HCT116 (cell line): Measurements from ENCODE around the gene GLT6D1. TPM values are rescaled to one million over a fixed set of nuclear protein-coding genes. Genes with fewer than 3 reads are reported as not detected.

Experiments
- ATAC-seq: fragments of 200-7000 bp; cut with Tn5 transposase; 2 replicates; pipeline ENCODE4 v1.9.1; 2020; ENCODE audit warnings: mild to moderate bottlenecking, moderate library complexity
- BruUV-seq: library from RNA; stranded (reverse); fragments of 400-500 nt; replicated peaks from 2 replicates; lab custom pipeline; 2021; lab: Mats Ljungman, UMichigan
- CTCF ChIA-PET: fragments of 300-600 bp; sonication (Branson Sonifier 250); formaldehyde crosslinking; loops from one replicate; lab custom pipeline; 2021; ENCODE audit warnings: antibody characterized with exemption; lab: Charles Lee
- POLR2A ChIA-PET: fragments of 300-600, 350-600 bp; sonication (Branson Sonifier 250); formaldehyde crosslinking; loops from one replicate; lab custom pipeline; 2021; ENCODE audit warnings: antibody characterized with exemption; lab: Charles Lee
- RAD21 ChIA-PET, 2 experiments: fragments of 300-600 bp; sonication (Branson Sonifier 250); formaldehyde crosslinking; loops; one replicate each; lab custom pipeline; 2023; ENCODE audit warnings: low total read pairs in 2 of 2; ENCODE audit not compliant: uncharacterized antibody in 2 of 2, unreplicated experiment in 2 of 2, low non-redundant PET in 1 of 2; lab: Charles Lee
- DNase-seq: peaks from one replicate; pipeline ENCODE4 v3.0.0-alpha.2; 2010; ENCODE audit warnings: low read depth, low spot score
- H2AFZ ChIP-seq: fragments of 200-600 bp; shearing (Covaris generic), sonication (generic); 2 replicates; pipeline ENCODE4 v1.6.1; 2017; ENCODE audit warnings: low read depth, mixed run types, mixed read lengths, antibody characterized with exemption, low read length; ENCODE audit not compliant: poor library complexity, severe bottlenecking
- H3K27ac ChIP-seq: 2 replicates; pipeline ENCODE4 v1.5.1; 2012; ENCODE audit warnings: low read depth, low read length
- H3K27me3 ChIP-seq: fragments of 200-600 bp; sonication (generic); 2 replicates; pipeline ENCODE4 v1.6.1; 2016; ENCODE audit warnings: mixed run types, low read length, mixed read lengths; ENCODE audit not compliant: insufficient read depth
- H3K36me3 ChIP-seq, 2 experiments: fragments of 200-500 bp in 1 of 2; fragments of 200-600 bp in 1 of 2; sonication (Bioruptor generic) in 1 of 2; sonication (generic) in 1 of 2; 2 replicates each; pipeline versions ENCODE4 v1.5.1 to v1.6.1; 2014 to 2016; ENCODE audit warnings: low read length in 2 of 2, inconsistent platforms in 1 of 2, mixed read lengths in 1 of 2, mixed run types in 1 of 2; ENCODE audit not compliant: insufficient read depth in 2 of 2, control insufficient read depth in 1 of 2
- H3K4me1 ChIP-seq, 2 experiments: fragments of 200-600 bp in 1 of 2; sonication (generic) in 1 of 2; 2 replicates each; pipeline versions ENCODE4 v1.5.1 to v1.6.1; 2012 to 2017; ENCODE audit warnings: low read length in 2 of 2, inconsistent platforms in 1 of 2, mild to moderate bottlenecking in 1 of 2, mixed read lengths in 1 of 2, mixed run types in 1 of 2, moderate library complexity in 1 of 2; ENCODE audit not compliant: insufficient read depth in 2 of 2, control insufficient read depth in 1 of 2
- H3K4me2 ChIP-seq: fragments of 200-600 bp; sonication (generic); 2 replicates; pipeline ENCODE4 v1.6.1; 2017; ENCODE audit warnings: mixed run types, low read length, mixed read lengths
- H3K4me3 ChIP-seq, 2 experiments: fragments of 200-600 bp in 1 of 2; sonication (generic) in 1 of 2; replicated peaks in 1 of 2; 2 replicates each; pipeline ENCODE4 v1.5.1; 2011 to 2016; ENCODE audit warnings: low read length in 2 of 2, control low read depth in 1 of 2, low read depth in 1 of 2, mild to moderate bottlenecking in 1 of 2, mixed read lengths in 1 of 2, mixed run types in 1 of 2
- H3K79me2 ChIP-seq: fragments of 200-600 bp; sonication (generic); 2 replicates; pipeline ENCODE4 v1.6.1; 2017; ENCODE audit warnings: mild to moderate bottlenecking, mixed run types, low read length, moderate library complexity, mixed read lengths; ENCODE audit not compliant: insufficient read depth
- H3K9ac ChIP-seq: fragments of 200-600 bp; sonication (generic); 2 replicates; pipeline ENCODE4 v1.6.1; 2016; ENCODE audit warnings: low read length, mixed read lengths
- H3K9me2 ChIP-seq: fragments of 200-600 bp; sonication (generic), shearing (Covaris generic); 2 replicates; pipeline ENCODE4 v1.6.1; 2017; ENCODE audit warnings: mixed run types, mild to moderate bottlenecking, moderate library complexity; ENCODE audit not compliant: insufficient read depth
- H3K9me3 ChIP-seq, 2 experiments: fragments of 200-500 bp in 1 of 2; fragments of 200-600 bp in 1 of 2; sonication (Bioruptor generic) in 1 of 2; sonication (generic) in 1 of 2; 2 replicates each; pipeline ENCODE4 v1.6.1; 2014 to 2017; ENCODE audit warnings: low read length in 2 of 2, mixed read lengths in 2 of 2, inconsistent platforms in 1 of 2, low read depth in 1 of 2, mild to moderate bottlenecking in 1 of 2, mixed run types in 1 of 2, moderate library complexity in 1 of 2; ENCODE audit not compliant: control insufficient read depth in 1 of 2, insufficient read depth in 1 of 2
- H4K20me1 ChIP-seq: fragments of 200-600 bp; sonication (generic), shearing (Covaris generic); 2 replicates; pipeline ENCODE4 v1.6.1; 2017; ENCODE audit warnings: mixed run types, mild to moderate bottlenecking, moderate library complexity; ENCODE audit not compliant: insufficient read depth
- CBX3 ChIP-seq: IDR thresholded peaks from 2 replicates; pipeline ENCODE4 v1.6.1; 2012; ENCODE audit warnings: low read depth
- CEBPB ChIP-seq: IDR thresholded peaks from 2 replicates; pipeline ENCODE4 v1.6.1; 2012; ENCODE audit warnings: low read depth
- EGR1 ChIP-seq: IDR thresholded peaks from 2 replicates; pipeline ENCODE4 v1.6.1; 2012; ENCODE audit warnings: low read depth
- ELF1 ChIP-seq: IDR thresholded peaks from 2 replicates; pipeline ENCODE4 v1.6.1; 2012; ENCODE audit warnings: low read depth, borderline replicate concordance
- EZH2phosphoT487 ChIP-seq: fragments of 200-600 bp; IDR thresholded peaks from 2 replicates; pipeline ENCODE4 v1.6.1; 2018; ENCODE audit warnings: antibody characterized with exemption, borderline replicate concordance
- FOSL1 ChIP-seq: IDR thresholded peaks from 2 replicates; pipeline ENCODE4 v1.6.1; 2012; ENCODE audit warnings: low read depth
- POLR2A ChIP-seq: IDR thresholded peaks from 2 replicates; pipeline ENCODE4 v1.7.0; 2011; ENCODE audit warnings: borderline replicate concordance; ENCODE audit not compliant: insufficient read depth, insufficient read length; ENCODE audit errors: extremely low read depth
- POLR2AphosphoS5 ChIP-seq: IDR thresholded peaks from 2 replicates; pipeline ENCODE4 v1.6.1; 2011; ENCODE audit warnings: mild to moderate bottlenecking, low read depth, low read length, moderate library complexity
- SP1 ChIP-seq: IDR thresholded peaks from 2 replicates; pipeline ENCODE4 v1.6.1; 2012; ENCODE audit warnings: low read depth
- TCF7L2 ChIP-seq: IDR thresholded peaks from 2 replicates; pipeline ENCODE4 v1.7.0; 2011; ENCODE audit warnings: borderline replicate concordance, inconsistent platforms; ENCODE audit not compliant: insufficient read depth, insufficient read length; ENCODE audit errors: extremely low read depth
- YY1 ChIP-seq: IDR thresholded peaks from 2 replicates; pipeline ENCODE4 v1.6.1; 2011; ENCODE audit warnings: low read length, low read depth, moderate library complexity, mild to moderate bottlenecking; ENCODE audit not compliant: insufficient replicate concordance; ENCODE audit errors: extremely low read depth
- intact Hi-C: fragments of 100-400 bp; cut with micrococcal nuclease; formaldehyde crosslinking; loops from 2 replicates; pipeline ENCODE4 v1.10.0; 2022
- total RNA-seq: library from RNA; stranded (reverse); gene quantifications from one replicate; pipeline ENCODE4 v1.2.1, GENCODE V29; 2021; ENCODE audit not compliant: unreplicated experiment
- TF ChIP-seq, protein P1 (sequence below): IDR thresholded peaks from 2 replicates; pipeline ENCODE4 v1.6.1; 2011; ENCODE audit warnings: mild to moderate bottlenecking, low read length, moderate library complexity; ENCODE audit not compliant: insufficient replicate concordance; ENCODE audit errors: extremely low read depth
- TF ChIP-seq, protein P2 (sequence below): IDR thresholded peaks from 2 replicates; pipeline ENCODE4 v1.6.1; 2012

GLT6D1 gene
- total RNA-seq, 1 experiment from 2014 or later = not detected

DNA sequence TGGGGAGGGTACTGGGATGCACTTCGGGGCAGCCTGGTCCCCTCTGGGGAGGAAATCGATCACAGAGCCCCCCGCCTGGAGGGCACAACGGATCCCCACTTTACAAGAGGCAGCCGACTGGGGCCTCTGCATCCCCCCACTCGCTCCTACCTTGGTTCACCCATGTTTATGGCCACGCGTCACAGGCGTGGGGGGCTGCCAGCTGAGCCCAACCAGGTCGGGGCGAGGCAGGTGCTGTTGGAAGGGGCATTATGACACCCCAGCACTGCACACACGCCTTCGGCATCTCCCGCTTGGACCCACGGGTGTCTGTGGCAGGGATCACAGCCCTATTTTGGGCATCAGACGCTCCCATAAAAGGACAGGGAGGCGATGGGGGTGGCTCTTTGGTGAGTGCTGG is 45.4 kb upstream of the GLT6D1 start:
- Histone ChIP-seq H3K4me2 (no peak overlapping the region), H2AFZ (no peak overlapping the region), H3K9me2 (no peaks in the 10 kb centered on the region), H3K4me1 (no peaks in the 10 kb centered on the region), H3K4me3 (no peak overlapping the region), H3K36me3 (no peaks in the 10 kb centered on the region), H3K9me3 (no peaks in the 10 kb centered on the region), H3K27ac (no peak overlapping the region), H3K9ac (no peak overlapping the region), H3K79me2 (no peaks in the 10 kb centered on the region), H4K20me1 (no peaks in the 10 kb centered on the region), H3K27me3 (no peaks in the 10 kb centered on the region)
- CTCF ChIA-PET = no interaction called here
- TF ChIP-seq POLR2A (no peak), TCF7L2 (no peak)
- ATAC-seq = no peak
- RAD21 ChIA-PET = no interaction called here
- intact Hi-C loops = no loop called here
- POLR2A ChIA-PET = no interaction called here
- DNase-seq = no peak
- BruUV-seq = no TSS peak

DNA sequence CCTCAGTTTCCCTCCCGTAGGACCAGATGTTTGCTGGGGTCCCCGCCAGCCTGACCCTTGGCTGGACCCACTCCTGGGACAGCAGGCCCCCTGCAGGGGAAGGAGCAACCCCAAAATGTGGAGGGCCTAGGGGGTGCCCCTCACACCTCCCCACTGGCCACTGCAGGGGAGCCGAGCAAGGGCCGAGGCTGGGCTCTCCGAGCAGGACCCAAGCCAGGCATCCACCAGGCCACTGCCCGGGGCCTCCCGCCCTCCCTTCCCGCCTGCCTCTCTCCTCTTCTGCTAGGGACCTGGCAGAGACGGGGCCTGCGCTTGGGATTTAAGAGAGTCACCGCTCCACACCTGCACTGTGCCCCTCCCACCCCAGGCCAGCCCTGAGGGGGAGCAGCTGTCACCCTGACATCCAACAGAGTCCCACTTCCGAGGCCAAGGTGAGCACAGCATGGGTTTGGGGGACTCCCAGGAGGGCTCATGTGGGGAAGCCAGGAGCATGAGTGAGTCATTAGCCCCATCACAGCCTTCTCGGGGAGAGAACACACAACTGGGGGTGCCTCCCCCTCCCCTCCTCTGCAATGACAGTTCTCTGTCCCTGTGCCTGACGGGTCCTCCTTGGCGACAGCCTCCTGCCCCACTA is 44.2 kb upstream of the GLT6D1 start:
- no TSS peak for BruUV-seq
- Histone ChIP-seq H3K9me3 (no peaks in the 10 kb centered on the region), H3K9me2 (no peaks in the 10 kb centered on the region), H2AFZ (no peak overlapping the region), H3K79me2 (no peaks in the 10 kb centered on the region), H3K27ac (no peak overlapping the region), H3K4me1 (no peaks in the 10 kb centered on the region), H3K9ac (no peak overlapping the region), H3K4me2 (no peak overlapping the region), H3K36me3 (no peaks in the 10 kb centered on the region), H3K4me3 (no peak overlapping the region), H4K20me1 (no peaks in the 10 kb centered on the region), H3K27me3 (no peaks in the 10 kb centered on the region)
- ChIA-PET CTCF (no interaction called here), POLR2A (no interaction called here), RAD21 (no interaction called here)
- intact Hi-C loops = no loop called here
- TF ChIP-seq FOSL1 (no peak), CEBPB (no peak), ELF1 (no peak), YY1 (no peak), SP1 (no peak), CBX3 (no peak), EZH2phosphoT487 (no peak), EGR1 (no peak), POLR2AphosphoS5 (no peak)
- TF ChIP-seq, protein P1, sequence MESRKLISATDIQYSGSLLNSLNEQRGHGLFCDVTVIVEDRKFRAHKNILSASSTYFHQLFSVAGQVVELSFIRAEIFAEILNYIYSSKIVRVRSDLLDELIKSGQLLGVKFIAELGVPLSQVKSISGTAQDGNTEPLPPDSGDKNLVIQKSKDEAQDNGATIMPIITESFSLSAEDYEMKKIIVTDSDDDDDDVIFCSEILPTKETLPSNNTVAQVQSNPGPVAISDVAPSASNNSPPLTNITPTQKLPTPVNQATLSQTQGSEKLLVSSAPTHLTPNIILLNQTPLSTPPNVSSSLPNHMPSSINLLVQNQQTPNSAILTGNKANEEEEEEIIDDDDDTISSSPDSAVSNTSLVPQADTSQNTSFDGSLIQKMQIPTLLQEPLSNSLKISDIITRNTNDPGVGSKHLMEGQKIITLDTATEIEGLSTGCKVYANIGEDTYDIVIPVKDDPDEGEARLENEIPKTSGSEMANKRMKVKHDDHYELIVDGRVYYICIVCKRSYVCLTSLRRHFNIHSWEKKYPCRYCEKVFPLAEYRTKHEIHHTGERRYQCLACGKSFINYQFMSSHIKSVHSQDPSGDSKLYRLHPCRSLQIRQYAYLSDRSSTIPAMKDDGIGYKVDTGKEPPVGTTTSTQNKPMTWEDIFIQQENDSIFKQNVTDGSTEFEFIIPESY = no peak
- TF ChIP-seq, protein P2, sequence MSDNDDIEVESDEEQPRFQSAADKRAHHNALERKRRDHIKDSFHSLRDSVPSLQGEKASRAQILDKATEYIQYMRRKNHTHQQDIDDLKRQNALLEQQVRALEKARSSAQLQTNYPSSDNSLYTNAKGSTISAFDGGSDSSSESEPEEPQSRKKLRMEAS = no peak
- DNase-seq = no peak
- ATAC-seq = no peak
